HCT116 (cell line): ENCODE measurements around the gene CCL4L2.

Experiments used
- CTCF ChIP-seq, 3 experiments: fragments of 200-600 bp in 1 of 3; sonication (generic) in 1 of 3; IDR thresholded peaks in 2 of 3; conservative IDR thresholded peaks in 1 of 3; 2 replicates each; pipeline ENCODE4 v1.5.1; 2012 to 2017; ENCODE audit warnings: low read depth in 2 of 3, low read length in 2 of 3, antibody characterized with exemption in 1 of 3, borderline replicate concordance in 1 of 3, control low read depth in 1 of 3, mild to moderate bottlenecking in 1 of 3, mixed read lengths in 1 of 3, mixed run types in 1 of 3, moderate library complexity in 1 of 3; ENCODE audit not compliant: insufficient read depth in 1 of 3
- EZH2 ChIP-seq: fragments of 200-600 bp; sonication (generic); IDR thresholded peaks from 2 replicates; pipeline ENCODE4 v1.6.1; 2017; ENCODE audit warnings: antibody characterized with exemption, mixed run types
- SP1 ChIP-seq: IDR thresholded peaks from 2 replicates; pipeline ENCODE4 v1.6.1; 2012; ENCODE audit warnings: low read depth

GRCh38 chr17:36213695-36214094, 2.8 kb downstream of the CCL4L2 start:
- TF ChIP-seq EZH2 (no peak), CTCF (IDR thresholded peaks at IDR 0.05 in 2 of 3, conservative IDR thresholded peaks at IDR 0.05 in 1 of 3; ENCODE audit: borderline replicate concordance in 1 of 3, insufficient read depth in 1 of 3, low read depth in 2 of 3, low read length in 2 of 3) (no peak), SP1 (no peak)
